H9 (cell line): ENCODE measurements around the gene SOS1. TPM values are rescaled to one million over a fixed set of nuclear protein-coding genes. Genes with fewer than 3 reads are reported as not detected.

ENCODE experiments used
- DNase-seq: peaks from one replicate; pipeline ENCODE4 v3.0.0-alpha.2; 2017
- H2AFZ ChIP-seq: one replicate; pipeline ENCODE4 v1.6.1; 2013; ENCODE audit warnings: mild to moderate bottlenecking, low read length, control low read depth, moderate library complexity
- H2AK5ac ChIP-seq: 2 replicates; pipeline ENCODE4 v1.6.1; 2013; ENCODE audit warnings: low read length, control low read depth, mixed read lengths; ENCODE audit not compliant: insufficient read length
- H2BK120ac ChIP-seq: one replicate; pipeline ENCODE4 v1.6.1; 2013; ENCODE audit warnings: low read depth, mild to moderate bottlenecking, low read length, control low read depth, inconsistent platforms; ENCODE audit not compliant: poor library complexity, severe bottlenecking
- H2BK12ac ChIP-seq: 2 replicates; pipeline ENCODE4 v1.6.1; 2013; ENCODE audit warnings: low read length, control low read depth, mixed read lengths, low read depth; ENCODE audit not compliant: insufficient read length
- H2BK15ac ChIP-seq: 2 replicates; pipeline ENCODE4 v1.6.1; 2013; ENCODE audit warnings: low read depth, low read length, control low read depth
- H2BK20ac ChIP-seq: one replicate; pipeline ENCODE4 v1.6.1; 2013; ENCODE audit warnings: low read depth, mild to moderate bottlenecking, low read length, control low read depth, inconsistent platforms; ENCODE audit not compliant: poor library complexity, severe bottlenecking
- H2BK5ac ChIP-seq: 2 replicates; pipeline ENCODE4 v1.6.1; 2013; ENCODE audit warnings: low read length, control low read depth, mixed read lengths; ENCODE audit not compliant: insufficient read length
- H3K14ac ChIP-seq: 2 replicates; pipeline ENCODE4 v1.6.1; 2013; ENCODE audit warnings: low read length, control low read depth; ENCODE audit not compliant: insufficient read depth
- H3K18ac ChIP-seq: 2 replicates; pipeline ENCODE4 v1.6.1; 2013; ENCODE audit warnings: low read depth, mild to moderate bottlenecking, mixed read lengths, low read length, control low read depth; ENCODE audit not compliant: insufficient read length
- H3K23ac ChIP-seq: 2 replicates; pipeline ENCODE4 v1.6.1; 2013; ENCODE audit warnings: low read length, control low read depth, mixed read lengths, low read depth; ENCODE audit not compliant: insufficient read length
- H3K23me2 ChIP-seq: 2 replicates; pipeline ENCODE4 v1.6.1; 2013; ENCODE audit warnings: low read depth, mild to moderate bottlenecking, mixed read lengths, low read length, control low read depth; ENCODE audit not compliant: insufficient read length, poor library complexity, severe bottlenecking
- H3K27ac ChIP-seq: 2 replicates; pipeline ENCODE4 v1.5.1; 2013; ENCODE audit warnings: low read length, control low read depth, mixed read lengths, low read depth; ENCODE audit not compliant: insufficient read length
- H3K27me3 ChIP-seq: 2 replicates; pipeline ENCODE4 v1.6.1; 2013; ENCODE audit warnings: low read length, control low read depth, inconsistent platforms; ENCODE audit not compliant: insufficient read depth
- H3K4ac ChIP-seq: 2 replicates; pipeline ENCODE4 v1.6.1; 2013; ENCODE audit warnings: low read depth, mild to moderate bottlenecking, control low read depth, inconsistent platforms, low read length, moderate library complexity
- H3K4me1 ChIP-seq: 2 replicates; pipeline ENCODE4 v1.6.1; 2013; ENCODE audit warnings: low read length, control low read depth, inconsistent platforms; ENCODE audit not compliant: insufficient read depth
- H3K4me2 ChIP-seq: 2 replicates; pipeline ENCODE4 v1.6.1; 2013; ENCODE audit warnings: low read length, control low read depth, mixed read lengths; ENCODE audit not compliant: insufficient read length, insufficient read depth
- H3K56ac ChIP-seq: 2 replicates; pipeline ENCODE4 v1.6.1; 2013; ENCODE audit warnings: low read depth, mild to moderate bottlenecking, mixed read lengths, low read length, control low read depth; ENCODE audit not compliant: insufficient read length
- H3K79me1 ChIP-seq: 2 replicates; pipeline ENCODE4 v1.6.1; 2013; ENCODE audit warnings: low read depth, mild to moderate bottlenecking, moderate library complexity, low read length, control low read depth, inconsistent platforms; ENCODE audit not compliant: insufficient read depth, poor library complexity, severe bottlenecking
- H3K79me2 ChIP-seq: 2 replicates; pipeline ENCODE4 v1.6.1; 2013; ENCODE audit warnings: low read length, control low read depth, inconsistent platforms; ENCODE audit not compliant: insufficient read depth
- H3K9ac ChIP-seq: 2 replicates; pipeline ENCODE4 v1.6.1; 2013; ENCODE audit warnings: low read length, control low read depth, mixed read lengths; ENCODE audit not compliant: insufficient read length; ENCODE audit errors: extremely low read depth
- H3K9me3 ChIP-seq: one replicate; pipeline ENCODE4 v1.6.1; 2013; ENCODE audit warnings: low read depth, low read length, inconsistent platforms; ENCODE audit not compliant: control insufficient read depth
- H3T11ph ChIP-seq: one replicate; pipeline ENCODE4 v1.6.1; 2013; ENCODE audit warnings: mild to moderate bottlenecking, low read length, control low read depth, inconsistent platforms
- H4K20me1 ChIP-seq: one replicate; pipeline ENCODE4 v1.6.1; 2013; ENCODE audit not compliant: control insufficient read depth, insufficient read length, insufficient read depth
- H4K5ac ChIP-seq: 2 replicates; pipeline ENCODE4 v1.6.1; 2013; ENCODE audit warnings: low read depth, mild to moderate bottlenecking, mixed read lengths, low read length, control low read depth; ENCODE audit not compliant: insufficient read length
- H4K8ac ChIP-seq: replicated peaks from 2 replicates; pipeline ENCODE4 v1.6.1; 2013; ENCODE audit warnings: low read length, control low read depth, mixed read lengths, low read depth; ENCODE audit not compliant: insufficient read length
- H4K91ac ChIP-seq: 2 replicates; pipeline ENCODE4 v1.6.1; 2013; ENCODE audit warnings: low read depth, mild to moderate bottlenecking, moderate library complexity, mixed read lengths, low read length, control low read depth; ENCODE audit not compliant: insufficient read length
- H3K27ac Mint-ChIP-seq, 3 experiments: 2 replicates in 2 of 3; 3 replicates in 1 of 3; pipeline ENCODE4 v1.8.0; 2020 to 2021; ENCODE audit warnings: mixed read lengths in 3 of 3, mild to moderate bottlenecking in 1 of 3, moderate library complexity in 1 of 3
- H3K27me3 Mint-ChIP-seq: 2 replicates; pipeline ENCODE4 v1.8.0; 2021; ENCODE audit warnings: low read depth, mild to moderate bottlenecking, moderate library complexity, mixed read lengths
- H3K36me3 Mint-ChIP-seq, 3 experiments: 2 replicates in 2 of 3; 3 replicates in 1 of 3; pipeline ENCODE4 v1.8.0; 2020 to 2021; ENCODE audit warnings: low read depth in 3 of 3, mixed read lengths in 3 of 3; ENCODE audit not compliant: insufficient read depth in 1 of 3
- H3K4me1 Mint-ChIP-seq, 2 experiments: 2 replicates each; pipeline ENCODE4 v1.8.0; 2020; ENCODE audit warnings: mixed read lengths in 2 of 2
- H3K4me3 Mint-ChIP-seq, 2 experiments: 2 replicates in 1 of 2; 3 replicates in 1 of 2; pipeline ENCODE4 v1.8.0; 2020 to 2021; ENCODE audit warnings: mild to moderate bottlenecking in 2 of 2, mixed read lengths in 2 of 2, moderate library complexity in 1 of 2
- H3K9me3 Mint-ChIP-seq, 2 experiments: 2 replicates in 1 of 2; 3 replicates in 1 of 2; pipeline ENCODE4 v1.8.0; 2020; ENCODE audit warnings: mild to moderate bottlenecking in 2 of 2, mixed read lengths in 2 of 2, moderate library complexity in 1 of 2
- CTCF ChIP-seq: fragments of 200-600 bp; sonication (generic); conservative IDR thresholded peaks from 3 replicates; pipeline ENCODE4 v1.8.0; 2021; ENCODE audit warnings: antibody characterized with exemption, mild to moderate bottlenecking
- WGBS: extraction: QIAGEN DNeasy Blood & Tissue Kit; methylation state at CpG from one replicate; pipeline ENCODE4 v1.1.7; 2013; ENCODE audit warnings: missing lambda C conversion rate, low lambda C conversion rate, mixed read lengths; ENCODE audit not compliant: insufficient read length; ENCODE audit errors: extremely low coverage; 5-methylcytosine and 5-hydroxymethylcytosine counted together
- total RNA-seq: library from RNA; stranded (reverse); gene quantifications from 2 replicates; pipeline ENCODE4 v1.2.1, GENCODE V29; 2021

SOS1 gene
- total RNA-seq, 1 experiment from 2014 or later = 35.8 TPM

GRCh38 chr2:39145906-39146421 lies 25.1 kb upstream of the SOS1 start:
- Histone ChIP-seq H2BK20ac (no peak overlapping the region), H3K9me3 (no peaks in the 10 kb centered on the region), H4K91ac (no peak overlapping the region), H3K18ac (no peak overlapping the region), H3K4me2 (no peak overlapping the region), H3T11ph (no peak overlapping the region), H3K27me3 (no peaks in the 10 kb centered on the region), H2BK12ac (no peak overlapping the region), H3K4me1 (no peaks in the 10 kb centered on the region), H3K9ac (no peak overlapping the region), H2BK5ac (no peak overlapping the region), H3K4ac (no peak overlapping the region), H3K56ac (no peak overlapping the region), H3K27ac (no peak overlapping the region), H4K8ac (no peak overlapping the region), H4K20me1 (no peaks in the 10 kb centered on the region), H4K5ac (no peak overlapping the region), H2AFZ (no peak overlapping the region), H3K23ac (no peak overlapping the region), H2BK15ac (no peak overlapping the region), H3K23me2 (no peaks in the 10 kb centered on the region), H3K79me1 (no peaks in the 10 kb centered on the region), H3K79me2 (no peaks in the 10 kb centered on the region), H3K14ac (no peak overlapping the region), H2BK120ac (no peak overlapping the region), H2AK5ac (no peak overlapping the region)
- no peaks in the 10 kb centered on the region for H3K36me3 Mint-ChIP-seq
- H3K27me3 Mint-ChIP-seq = no peaks in the 10 kb centered on the region
- peaks cover 0 to 6% of the 10 kb centered on the region in 2 experiments; a peak in 1 of 5 replicates for H3K9me3 Mint-ChIP-seq
- no peak overlapping the region for H3K27ac Mint-ChIP-seq
- peaks cover 11 to 12% of the 10 kb centered on the region in 2 experiments for H3K4me1 Mint-ChIP-seq
- no peak for TF ChIP-seq CTCF
- DNase-seq = no peak
- WGBS = no CpG with 5 or more reads among the region's 3 CpGs
- H3K4me3 Mint-ChIP-seq = no peak overlapping the region
